DMS 273 (cell line): ENCODE measurements around the gene SRSF12.

Experiments
- DNase-seq: peaks from one replicate; lab custom pipeline; 2025; ENCODE audit not compliant: unreplicated experiment; lab: John Stamatoyannopoulos, UW

SRSF12 gene

DNA sequence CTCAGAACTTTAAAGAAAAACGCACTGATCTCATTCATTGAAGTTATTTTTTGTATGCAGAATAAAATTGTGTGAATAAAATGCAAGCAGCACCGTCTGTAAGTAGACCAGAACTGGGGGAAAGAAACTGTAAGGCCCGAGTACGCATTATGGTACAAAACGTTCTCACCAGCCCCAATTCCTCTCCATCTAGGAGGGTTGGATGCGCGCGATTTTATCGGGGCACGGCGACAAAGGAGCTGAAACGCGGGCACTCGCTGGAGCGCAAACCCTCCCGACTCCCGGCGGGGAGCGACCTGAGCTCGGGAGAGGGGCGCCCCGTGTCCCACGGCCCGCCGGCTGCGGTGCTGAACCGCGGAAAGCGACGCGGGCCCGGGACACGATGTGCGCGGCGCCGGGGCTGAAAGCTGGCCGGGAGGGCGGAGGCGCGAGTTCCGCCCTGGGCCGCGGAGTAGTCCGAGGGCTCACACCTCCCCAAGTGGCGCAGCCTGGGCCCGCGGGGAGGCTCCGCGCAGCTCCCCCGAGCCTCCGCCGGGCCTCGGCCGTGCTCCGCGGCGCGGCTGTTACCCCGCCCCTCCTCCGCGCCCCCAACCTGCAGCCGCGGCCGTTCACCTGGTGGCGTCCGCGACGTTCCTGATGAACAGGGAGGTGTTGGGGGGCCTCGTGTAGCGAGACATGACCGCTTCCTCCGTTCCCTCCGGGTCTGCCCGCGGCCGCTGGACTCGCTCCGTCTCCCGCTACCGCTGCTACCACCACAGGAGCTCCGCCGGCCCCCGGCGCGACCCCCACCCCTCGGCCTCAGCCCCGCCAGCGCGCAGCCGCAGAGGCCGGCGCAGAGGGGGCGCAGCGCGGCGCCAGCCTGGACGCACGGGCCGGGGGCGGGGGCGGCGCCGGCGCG is at the start of gene SRSF12:
Gene SRSF12 (minus strand): TSS at position 861 of the 898 bp plus-strand sequence. CDS start 184 bp downstream, at position 677.
- DNase-seq = peak; percentile 77

DNA sequence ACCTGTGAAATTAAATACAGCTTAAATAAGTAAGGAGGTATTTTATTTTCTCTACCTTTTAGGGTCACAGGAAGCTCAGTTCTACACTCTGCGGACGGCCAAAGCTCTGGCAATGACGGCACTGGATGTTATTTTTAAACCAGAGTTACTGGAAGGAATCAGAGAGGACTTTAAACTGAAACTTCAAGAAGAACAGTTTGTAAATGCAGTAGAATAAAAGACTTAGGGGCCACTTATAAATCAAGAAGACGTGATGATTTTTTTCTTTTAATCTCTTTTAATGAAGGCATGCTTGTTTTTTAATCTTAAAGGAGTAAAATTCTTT is 44.1 kb upstream of the SRSF12 start:
- no peak for DNase-seq

DNA sequence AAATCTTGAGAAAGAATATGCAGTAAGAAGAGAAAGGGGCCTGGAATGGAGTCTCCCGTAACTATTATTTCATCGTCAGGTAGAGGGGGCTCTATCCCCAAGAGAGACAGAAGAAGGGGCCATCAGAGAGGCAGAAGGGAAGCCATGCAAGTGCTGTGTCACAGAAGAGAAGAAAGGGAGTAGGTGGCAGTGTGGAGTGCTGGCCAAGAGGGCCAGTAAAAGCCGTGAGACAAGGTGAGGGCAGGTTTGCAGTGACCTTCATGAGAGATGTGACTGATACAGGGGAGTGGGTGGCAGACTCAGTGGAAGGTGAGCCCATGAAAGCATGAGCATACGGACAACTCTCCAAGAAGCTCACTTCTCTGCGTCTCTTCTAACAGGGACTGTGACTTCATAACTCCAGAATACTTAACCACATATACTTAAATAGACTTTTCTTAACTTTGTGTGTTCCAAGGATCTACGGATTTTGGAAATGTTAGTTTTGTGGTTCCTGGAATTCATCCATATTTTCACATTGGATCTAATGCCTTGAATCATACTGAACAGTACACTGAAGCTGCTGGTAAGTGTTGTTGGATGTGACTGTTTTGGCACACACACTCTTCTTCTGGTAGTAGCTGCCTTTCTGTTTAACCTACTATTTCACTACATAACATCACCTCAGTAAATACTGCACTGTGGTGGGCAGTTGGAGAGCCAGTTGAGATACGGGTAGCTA is 43.6 kb upstream of the SRSF12 start:
- DNase-seq = no peak

GRCh38 chr6:89160331-89161092 is 42.6 kb upstream of the SRSF12 start:
- DNase-seq = no peak

DNA sequence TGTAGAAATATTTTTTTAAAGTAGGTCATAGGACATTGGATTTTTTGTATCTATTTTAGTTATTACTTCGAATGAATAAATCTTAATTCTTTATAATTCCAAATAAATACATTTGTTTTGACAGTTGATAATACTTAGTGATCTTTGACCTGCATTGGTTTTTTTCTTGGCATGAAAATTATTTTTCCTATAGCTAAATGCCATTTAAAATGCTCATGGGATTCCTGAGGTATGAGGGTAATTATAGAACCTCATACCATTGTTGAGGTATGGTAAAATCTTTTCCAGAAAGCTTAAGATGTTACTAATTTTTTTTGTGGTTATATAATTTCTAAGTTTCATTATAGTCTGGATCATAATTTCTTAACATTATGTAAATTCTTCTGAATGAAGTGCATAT is 36.3 kb upstream of the SRSF12 start:
- no peak for DNase-seq

GRCh38 chr6:89148016-89148750 is 30.3 kb upstream of the SRSF12 start:
- peak; percentile 27 for DNase-seq

DNA sequence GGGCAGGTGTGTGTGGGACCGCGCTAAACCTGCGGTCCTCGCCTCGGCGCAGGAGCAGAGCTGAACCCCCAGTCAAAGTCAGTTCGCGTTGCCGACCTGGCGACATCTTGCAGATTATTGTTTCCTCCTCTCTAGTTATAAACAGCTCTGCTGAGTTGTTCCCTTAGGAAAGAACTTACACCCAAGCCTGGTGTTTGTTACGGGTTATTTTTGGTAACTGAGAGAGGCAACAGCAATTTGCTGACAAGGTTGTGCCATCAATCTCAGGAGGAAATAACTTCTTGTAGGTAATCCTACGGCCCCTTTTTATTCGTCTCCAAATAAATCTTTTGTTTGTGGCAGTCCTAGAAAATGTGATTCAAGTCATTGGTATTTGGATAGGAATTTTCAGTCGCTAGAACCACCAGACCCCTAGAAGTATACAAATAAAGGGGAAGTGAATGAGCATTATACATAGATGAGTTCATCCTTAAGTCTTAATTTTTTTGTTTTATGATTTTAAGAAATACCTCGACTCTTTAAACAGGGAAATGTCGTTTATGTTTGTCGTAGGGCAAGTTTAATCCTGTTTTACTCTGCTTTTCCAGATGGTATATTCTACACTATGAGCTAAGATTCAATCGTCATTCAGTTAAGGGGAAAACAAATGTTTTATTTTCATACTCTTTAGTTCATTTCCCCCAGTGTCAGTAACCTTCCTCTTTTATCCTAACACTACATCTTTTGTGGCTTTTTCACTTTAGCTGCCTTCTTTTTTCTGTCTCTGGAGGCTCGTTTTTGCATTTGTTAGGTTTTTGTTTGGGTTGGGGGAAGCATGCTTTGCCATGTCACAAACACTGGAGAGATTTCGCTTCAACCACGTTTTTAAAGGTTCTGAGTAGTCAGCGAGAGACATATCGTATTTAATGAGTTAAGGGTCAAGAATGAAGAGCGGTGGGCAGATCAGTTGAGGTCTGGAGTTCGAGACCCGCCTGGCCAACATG is 29.1 kb upstream of the SRSF12 start:
- peak; percentile 30 for DNase-seq

GRCh38 chr6:89145956-89146717 is 28.3 kb upstream of the SRSF12 start, which contains the start of gene PM20D2:
PM20D2 (plus strand) TSS chr6:89146055; CDS start chr6:89146145, 90 bp downstream.
- peak; percentile 94 for DNase-seq

- DNase-seq = peak; percentile 81
Measured at GRCh38 chr6:89145091-89145955, 27.5 kb upstream of the SRSF12 start.

GRCh38 chr6:89144354-89144906 is 26.6 kb upstream of the SRSF12 start:
- peak; percentile 39 for DNase-seq

- DNase-seq = no peak
Measured at GRCh38 chr6:89140347-89141156, 22.7 kb upstream of the SRSF12 start.

GRCh38 chr6:89139509-89140346 is 21.9 kb upstream of the SRSF12 start:
- DNase-seq = no peak

GRCh38 chr6:89138173-89138572 is 20.3 kb upstream of the SRSF12 start:
- DNase-seq = no peak

DNA sequence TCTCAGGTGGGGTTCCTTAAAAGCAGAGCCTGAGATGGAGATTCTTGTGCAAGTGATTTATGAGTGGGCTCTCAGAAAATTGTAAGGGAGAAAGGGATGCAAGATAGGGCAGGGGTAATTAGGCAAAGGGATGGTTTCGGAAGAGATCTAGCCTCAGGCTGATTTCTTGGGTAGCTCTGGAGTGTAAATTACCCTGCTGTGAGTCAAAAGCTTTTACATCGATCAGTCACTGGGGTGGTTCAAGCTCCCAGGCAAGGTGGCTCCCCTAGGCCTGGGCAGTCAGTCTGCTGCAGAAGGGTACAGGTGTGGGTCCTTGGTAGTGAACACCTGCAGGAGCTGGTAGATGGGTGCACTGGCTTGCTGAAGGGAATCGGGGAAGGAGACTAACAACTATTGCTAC is 16.9 kb upstream of the SRSF12 start:
- DNase-seq = no peak

DNA sequence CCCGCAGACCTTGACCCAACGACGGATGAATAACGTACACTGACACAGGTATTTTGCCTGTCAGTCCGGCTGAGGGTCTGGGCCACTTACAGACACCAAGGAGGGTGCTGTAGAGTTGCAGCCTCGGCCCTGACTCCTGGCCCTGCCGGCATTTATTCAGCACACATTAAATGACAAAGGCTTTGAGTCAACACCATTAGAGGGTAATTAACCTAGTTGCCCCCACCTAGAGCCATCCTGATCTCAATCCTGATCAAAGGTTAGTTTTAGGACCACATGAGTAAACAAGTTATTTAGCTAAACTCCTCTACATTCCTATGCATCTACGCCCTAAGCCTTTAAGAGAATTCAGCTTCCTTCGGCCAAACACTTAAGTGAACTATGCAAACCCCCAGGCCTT is 16.1 kb upstream of the SRSF12 start:
- DNase-seq = no peak

DNA sequence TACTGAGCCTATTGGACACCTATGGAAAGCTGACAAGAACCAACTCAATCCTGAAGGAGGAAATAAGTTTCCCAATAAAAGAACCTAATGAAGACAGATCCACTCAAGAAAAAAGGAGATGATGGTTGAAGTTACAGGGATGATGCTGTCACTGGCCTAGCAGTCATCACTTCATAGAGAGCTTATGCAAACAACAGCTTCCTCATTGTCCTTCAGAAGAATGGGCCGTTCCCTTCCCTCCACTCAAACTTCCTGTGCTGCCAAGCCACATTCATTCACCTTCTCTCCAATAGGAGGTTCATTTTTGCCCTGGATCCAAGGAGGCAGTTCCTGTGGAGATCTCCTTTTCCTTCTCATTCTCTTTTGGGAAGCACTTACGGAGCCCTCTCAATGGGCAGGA is 14.2 kb upstream of the SRSF12 start:
- DNase-seq = no peak
